NCI-H187 treated with DMSO at 0.1 percent for 48 hours (cell line): ENCODE data around the gene TPRG1L.
"Not testable (repeated sequence)": the region's sequence is repeated elsewhere in the genome, so short reads cannot be mapped to it uniquely, and the experiment has no call there.

ENCODE experiments used
- DNase-seq: peaks from one replicate; lab custom pipeline; 2025; lab: John Stamatoyannopoulos, UW

TPRG1L gene

DNA sequence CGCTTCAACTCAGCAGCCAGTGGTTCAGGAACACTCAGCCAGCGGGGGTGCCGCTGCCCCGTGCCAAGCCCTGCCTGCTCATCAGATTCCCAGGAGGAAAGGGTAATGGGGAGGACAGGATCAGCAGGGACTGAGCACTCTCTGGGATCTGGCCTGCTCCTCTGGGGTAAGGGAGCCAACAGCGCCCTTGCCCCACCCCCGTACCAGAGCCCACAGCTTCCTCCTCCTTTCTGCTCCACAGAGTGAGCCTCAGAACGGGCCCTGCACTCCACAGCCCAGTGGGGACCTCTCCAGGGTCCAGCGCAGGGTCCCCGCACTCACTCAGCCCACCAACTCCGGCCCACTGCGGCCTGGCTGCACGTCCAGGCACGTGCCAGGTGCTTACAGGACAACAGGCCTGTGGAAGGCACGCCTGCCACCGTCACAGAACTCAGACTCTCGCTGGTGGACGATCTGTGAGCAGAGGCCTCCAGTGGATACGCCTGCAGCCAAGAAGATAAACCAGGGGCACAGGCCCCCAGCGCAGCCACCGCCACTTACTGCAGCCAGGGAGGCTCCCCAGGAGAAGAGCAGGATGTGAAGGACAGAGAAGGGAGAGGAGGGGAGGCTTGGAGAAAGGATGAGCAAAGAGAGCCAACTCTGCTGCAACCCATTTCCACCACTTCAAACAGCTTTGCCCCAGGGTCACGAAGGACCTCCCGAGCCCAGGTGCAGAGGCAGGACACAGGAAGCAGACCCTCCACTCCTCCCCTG is 15.6 kb upstream of the TPRG1L start:
- DNase-seq: no peak

DNA sequence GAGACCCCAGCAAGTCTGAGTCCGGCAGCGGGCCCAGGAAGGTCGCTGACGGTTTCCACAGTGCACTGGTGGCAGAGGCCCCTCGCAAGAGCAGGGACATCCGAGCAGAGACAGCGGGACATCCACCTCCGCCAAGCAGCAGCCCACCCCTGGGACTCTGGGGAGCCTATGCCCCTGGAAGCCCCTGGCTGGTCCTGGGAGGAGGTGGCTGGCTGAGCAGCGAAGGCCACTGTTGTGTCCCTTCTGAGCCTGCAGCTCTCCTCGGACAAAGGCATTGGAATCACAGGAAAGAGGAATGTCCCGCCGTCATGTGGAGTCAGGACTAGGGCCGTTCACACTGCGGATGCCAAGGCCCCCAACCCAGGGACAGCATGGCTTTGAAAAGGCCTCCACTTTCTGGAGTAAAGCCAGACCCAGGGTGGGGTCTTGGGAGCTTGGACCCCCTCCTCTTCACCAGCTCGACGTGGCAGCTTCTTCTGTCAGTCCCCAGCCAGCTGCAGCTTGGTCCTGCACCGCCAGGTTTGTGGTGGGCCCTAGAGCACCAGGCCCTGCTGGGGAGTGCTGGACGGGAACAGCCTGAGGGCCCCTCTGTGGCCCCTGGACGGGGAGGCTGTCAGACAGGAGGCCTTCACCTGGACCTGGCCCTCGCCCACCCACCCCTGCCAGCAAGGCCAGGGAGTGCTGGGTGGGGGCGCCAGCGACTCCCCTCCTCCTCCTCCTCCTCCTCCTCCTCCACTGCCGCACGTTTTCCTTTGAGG is 14.9 kb upstream of the TPRG1L start:
- no peak for DNase-seq

- no peak for DNase-seq
These were observed 14.2 kb upstream of the TPRG1L start for GRCh38 chr1:3610527-3611169.

DNA sequence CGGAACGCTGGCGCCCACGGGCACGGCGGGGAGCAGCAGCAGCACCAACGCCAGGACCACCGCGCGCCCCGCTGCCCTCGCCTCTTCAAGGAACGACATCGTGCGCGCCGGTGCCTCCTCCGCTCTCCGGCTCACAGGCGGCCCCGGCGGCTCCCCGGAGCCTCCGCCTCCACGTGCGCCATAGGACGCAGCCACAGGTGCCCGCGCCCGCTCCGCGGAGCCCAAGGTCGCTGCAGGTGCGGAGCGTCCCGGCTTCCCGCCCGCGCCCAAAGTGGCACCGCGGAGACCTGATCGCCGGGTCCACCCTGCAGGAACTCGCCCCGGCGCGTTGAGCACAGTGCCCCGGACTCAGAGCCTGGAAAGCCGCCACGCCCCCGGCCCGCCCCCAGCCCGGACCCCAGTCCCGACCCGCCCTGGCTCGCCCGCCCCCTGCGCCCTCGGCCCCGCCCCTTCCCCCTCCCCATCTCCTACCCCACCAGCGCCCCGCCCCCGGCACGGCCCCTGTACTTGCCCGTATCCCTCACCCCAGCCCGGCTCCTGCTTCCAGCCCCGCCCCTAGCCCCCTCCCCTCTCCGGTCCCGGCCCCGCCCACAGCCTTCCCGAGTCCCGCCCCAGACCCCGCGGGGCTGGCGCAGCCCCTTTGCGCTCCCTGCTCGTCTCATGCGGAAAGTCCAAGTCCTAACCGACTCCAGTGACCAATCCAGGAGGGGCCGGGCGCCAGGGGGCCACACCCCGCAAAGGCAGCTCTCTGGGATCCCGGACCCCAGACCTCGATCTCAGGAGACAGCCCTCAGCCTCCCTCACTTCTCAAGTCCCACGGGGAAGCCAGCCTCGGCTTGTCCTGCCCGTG is 13.4 kb upstream of the TPRG1L start, which contains the start of gene MEGF6:
TSS of gene MEGF6 (minus strand) at position 339 of the 850 bp plus-strand sequence. CDS start at position 99, 240 bp downstream.
- no peak for DNase-seq

GRCh38 chr1:3612123-3612522 is 12.7 kb upstream of the TPRG1L start:
- DNase-seq: no peak

GRCh38 chr1:3614755-3615742 is 9.8 kb upstream of the TPRG1L start:
- DNase-seq: no peak

DNA sequence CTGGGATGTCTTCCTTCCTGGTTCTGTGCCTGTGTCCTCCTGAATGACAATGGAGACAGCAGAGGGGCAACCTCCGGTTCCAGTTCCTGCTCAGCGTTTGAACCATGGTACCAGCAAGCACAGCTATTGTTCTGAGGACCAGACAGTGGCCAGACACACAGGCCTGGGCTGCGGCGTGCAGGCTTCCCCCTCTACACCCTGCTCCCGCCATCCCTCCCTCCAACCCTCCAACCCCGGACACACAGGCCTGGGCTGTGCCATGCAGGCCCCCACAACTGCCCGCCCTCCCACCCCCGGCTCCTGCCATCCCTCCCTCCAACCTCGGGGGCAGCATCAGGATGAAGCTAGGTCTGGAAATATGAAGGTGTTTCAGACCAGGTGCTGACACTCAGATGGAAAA is 8.0 kb upstream of the TPRG1L start:
- DNase-seq: no peak

GRCh38 chr1:3617806-3618345 is 6.9 kb upstream of the TPRG1L start:
- DNase-seq: no peak

DNA sequence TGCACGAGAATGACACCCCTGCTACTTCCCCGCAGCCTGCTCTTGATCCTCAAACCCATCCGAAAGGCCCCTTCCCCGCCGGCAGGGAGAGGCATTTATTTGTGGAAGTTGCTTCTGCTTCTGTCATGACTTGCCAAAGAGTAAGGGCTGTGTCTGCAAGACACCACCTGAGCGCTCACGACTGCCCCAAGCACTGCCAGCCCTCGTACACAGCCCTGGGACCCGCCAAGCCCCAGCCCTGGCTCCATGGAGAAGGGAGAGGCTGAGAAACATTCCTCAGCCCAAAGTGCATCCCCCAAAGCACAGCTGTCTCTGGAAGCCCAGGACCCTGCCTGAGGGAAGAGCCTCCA is 6.3 kb upstream of the TPRG1L start:
- DNase-seq: no peak

DNA sequence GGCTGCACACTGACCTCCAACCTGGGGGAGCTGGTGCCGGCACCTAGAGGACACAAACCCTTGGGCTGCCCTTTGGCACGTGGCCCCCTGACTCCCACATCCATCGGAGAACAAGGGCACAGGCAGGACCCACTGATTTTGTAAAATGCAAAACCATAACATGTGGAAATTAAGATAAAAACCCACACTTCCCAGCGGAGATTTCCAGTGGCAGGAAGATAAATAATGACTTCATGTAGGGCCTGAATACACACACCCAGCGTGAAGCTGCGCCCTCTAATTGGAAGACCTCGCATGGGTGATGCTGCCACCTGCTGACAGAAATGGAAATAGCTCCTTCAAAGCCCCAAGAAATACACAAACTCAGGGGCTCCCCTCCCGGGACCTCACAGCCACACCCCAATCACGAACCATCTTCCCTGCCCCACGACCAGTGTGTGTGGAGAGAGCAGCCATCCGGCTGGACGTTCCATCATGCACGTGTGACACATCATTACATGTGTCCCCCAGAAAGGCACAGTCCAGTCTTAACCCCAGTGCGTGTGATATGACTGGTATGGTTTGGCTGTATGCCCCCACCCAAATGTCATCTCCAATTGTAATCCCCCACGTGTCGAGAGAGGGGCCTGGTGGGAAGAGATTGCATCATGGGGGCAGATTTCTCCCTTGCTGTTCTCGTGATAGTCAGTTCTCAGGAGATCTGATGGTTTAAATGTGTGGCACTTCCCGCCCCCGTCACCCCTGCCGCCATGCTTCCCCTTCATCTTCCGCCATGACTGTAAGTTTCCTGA is 5.7 kb upstream of the TPRG1L start:
- DNase-seq: no peak

DNA sequence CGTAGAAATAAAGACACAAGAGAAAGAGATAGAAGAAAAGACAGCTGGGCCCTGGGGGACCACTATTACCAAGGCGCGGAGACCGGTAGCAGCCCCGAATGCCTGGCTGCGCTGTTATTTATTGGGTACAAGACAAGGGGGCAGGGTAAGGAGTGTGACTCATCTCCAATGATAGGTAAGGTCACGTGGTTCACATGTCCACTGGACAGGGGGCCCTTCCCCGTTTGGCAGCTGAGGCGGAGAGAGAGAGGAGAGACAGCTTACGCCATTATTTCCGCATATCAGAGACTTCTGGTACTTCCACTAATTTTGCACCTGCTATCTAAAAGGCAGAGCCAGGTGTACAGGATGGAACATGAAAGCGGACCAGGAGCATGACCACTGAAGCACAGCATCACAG is 4.1 kb upstream of the TPRG1L start:
- no peak for DNase-seq

DNA sequence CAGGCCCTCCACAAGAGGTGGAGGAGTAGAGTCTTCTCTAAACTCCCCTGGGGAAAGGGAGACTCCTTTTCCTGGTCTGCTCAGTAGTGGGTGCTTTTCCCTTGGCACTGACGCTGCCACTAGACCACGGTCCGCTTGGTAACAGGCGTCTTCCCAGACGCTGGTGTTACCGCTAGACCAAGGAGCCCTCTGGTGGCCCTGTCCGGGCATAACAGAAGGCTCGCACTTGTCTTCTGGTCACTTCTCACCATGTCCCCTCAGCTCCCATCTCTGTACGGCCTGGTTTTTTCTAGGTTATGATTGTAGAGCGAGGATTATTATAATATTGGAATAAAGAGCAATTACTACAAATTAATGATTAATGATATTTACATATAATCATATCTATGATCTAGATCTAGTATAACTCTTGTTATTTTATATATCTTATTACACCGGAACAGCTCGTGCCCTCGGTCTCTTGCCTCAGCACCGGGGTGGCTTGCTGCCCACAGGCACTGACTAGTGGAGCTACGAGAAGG is 3.6 kb upstream of the TPRG1L start:
- not testable (repeated sequence) for DNase-seq

DNA sequence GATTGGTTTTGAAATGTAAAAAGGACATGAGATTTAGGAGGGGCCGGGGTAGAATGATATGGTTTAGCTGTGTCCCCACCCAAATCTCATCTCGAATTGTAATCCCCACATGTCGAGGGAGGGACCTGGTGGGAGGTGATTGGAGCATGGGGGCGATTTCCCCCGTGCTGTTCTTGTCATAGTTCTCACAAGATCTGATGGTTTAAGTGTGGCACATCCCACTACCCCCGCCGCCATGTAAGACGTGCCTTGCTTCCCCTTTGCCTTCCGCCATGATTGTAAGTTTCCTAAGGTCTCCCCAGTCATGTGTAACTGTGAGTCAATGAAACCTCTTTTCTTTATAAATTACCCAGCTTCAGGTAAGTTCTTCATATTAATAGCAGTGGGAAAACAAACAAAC is 2.7 kb upstream of the TPRG1L start:
- not testable (repeated sequence) for DNase-seq

DNA sequence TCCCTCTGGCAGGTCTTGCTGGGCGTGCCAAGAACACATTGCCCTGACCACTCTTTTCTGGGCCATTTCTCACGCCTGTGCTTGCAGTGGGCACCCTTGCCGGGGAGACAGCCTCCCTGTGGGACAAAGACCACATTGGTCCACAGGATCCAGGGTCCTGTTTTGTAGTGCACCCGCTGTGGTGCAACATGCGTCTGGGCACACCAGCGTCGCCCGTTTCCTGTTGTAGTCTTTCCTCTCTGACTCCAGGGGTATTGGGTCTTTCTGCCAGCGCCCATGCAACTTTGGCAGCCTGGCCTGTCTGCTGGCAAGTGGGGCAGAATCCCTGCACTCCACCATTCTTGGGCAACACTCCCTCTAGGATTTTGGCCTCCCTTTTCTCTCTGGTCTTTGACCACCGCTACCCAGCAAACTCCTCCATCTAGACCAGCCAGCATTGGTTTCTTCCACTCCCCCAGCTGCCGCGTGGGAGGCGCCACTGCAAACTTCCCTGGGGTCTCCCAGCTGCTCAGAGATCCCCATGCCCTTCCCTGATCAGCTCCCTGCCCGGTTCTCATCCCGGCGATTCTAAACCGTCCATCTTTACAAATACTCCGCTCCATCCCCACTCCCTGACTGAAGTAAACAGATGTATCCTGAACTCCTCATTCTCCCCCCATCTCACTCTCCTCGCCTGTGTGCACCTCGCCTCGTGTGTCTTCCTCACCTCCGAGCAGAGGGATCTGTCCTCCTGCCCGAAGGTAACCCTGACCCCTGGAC is 1.2 kb upstream of the TPRG1L start:
- DNase-seq: no peak

DNA sequence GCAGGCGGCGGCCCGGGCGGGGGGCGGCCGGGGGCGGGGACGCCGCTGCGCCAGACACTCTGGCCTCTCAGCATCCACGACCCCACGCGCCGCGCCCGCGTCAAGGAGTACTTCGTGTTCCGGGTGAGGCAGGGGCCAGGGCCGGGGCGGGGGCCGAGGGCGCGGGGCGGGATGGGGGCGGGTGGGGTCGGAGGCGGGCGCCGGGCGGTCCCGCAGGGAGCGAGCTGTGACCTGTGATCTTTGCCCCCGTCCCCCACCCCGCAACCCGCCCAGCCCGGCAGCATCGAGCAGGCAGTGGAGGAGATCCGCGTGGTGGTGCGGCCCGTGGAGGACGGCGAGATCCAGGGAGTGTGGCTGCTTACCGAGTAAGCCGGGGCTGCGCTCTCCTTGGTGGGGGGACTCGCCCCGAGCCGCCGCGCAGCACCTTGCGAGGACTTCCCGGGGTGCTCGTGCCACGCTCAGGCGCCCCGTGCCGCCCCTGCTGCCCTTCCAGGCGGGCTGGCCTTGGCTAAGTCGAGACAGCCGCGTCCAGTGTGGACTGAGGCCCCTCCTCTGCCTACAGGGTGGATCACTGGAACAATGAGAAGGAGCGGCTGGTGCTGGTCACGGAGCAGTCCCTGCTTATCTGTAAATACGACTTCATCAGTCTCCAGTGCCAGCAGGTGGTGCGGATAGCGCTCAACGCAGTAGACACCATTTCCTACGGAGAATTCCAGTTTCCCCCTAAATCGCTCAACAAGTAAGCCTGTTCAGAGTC is 514 bp downstream of the TPRG1L start:
- DNase-seq: no peak

DNA sequence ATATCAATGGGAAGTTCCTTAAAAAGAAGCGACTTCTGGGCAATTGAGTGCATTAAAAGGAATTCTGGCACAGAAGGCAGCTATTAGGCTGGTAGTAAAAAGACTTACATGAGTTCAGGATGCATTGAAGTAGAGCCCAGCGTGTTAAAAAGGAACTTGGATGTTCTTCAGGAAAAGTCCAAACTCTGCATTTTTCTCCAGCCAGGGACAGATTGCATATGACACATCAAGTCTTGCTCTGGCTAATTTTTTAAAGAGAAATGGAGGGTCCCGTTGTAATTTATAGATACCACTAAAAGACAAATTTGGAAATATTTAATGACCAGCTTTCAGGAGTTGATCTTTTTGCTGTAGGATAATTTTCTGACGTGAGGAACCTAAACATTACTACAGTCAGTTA is 1.2 kb downstream of the TPRG1L start:
- no peak for DNase-seq

GRCh38 chr1:3627515-3628253 is 2.9 kb downstream of the TPRG1L start:
- DNase-seq: no peak
